Muscle of leg (tissue), 11 donors: Measurements from ENCODE around the gene BIRC6. TPM values are rescaled to one million over a fixed set of nuclear protein-coding genes. Genes with fewer than 3 reads are reported as not detected.
"Not testable (repeated sequence)": the region's sequence is repeated elsewhere in the genome, so short reads cannot be mapped to it uniquely, and the experiment has no call there.

ENCODE experiments used
- DNase-seq: peaks from one replicate; pipeline ENCODE4 v3.0.0; 2013
- H3K27ac ChIP-seq: one replicate; pipeline ENCODE4 v1.5.1; 2013; ENCODE audit warnings: mild to moderate bottlenecking, low read length, control low read depth
- H3K27me3 ChIP-seq: one replicate; pipeline ENCODE4 v1.6.1; 2013; ENCODE audit warnings: low read length; ENCODE audit not compliant: control insufficient read depth, insufficient read depth
- H3K36me3 ChIP-seq: one replicate; pipeline ENCODE4 v1.6.1; 2013; ENCODE audit warnings: low read length; ENCODE audit not compliant: control insufficient read depth, insufficient read depth
- H3K4me1 ChIP-seq: one replicate; pipeline ENCODE4 v1.6.1; 2013; ENCODE audit warnings: low read length; ENCODE audit not compliant: control insufficient read depth, insufficient read depth
- H3K4me3 ChIP-seq: one replicate; pipeline ENCODE4 v1.5.1; 2013; ENCODE audit warnings: low read length, control low read depth
- H3K9me3 ChIP-seq: replicated peaks from 2 replicates; pipeline ENCODE4 v1.6.1; 2013; ENCODE audit warnings: low read depth, low read length; ENCODE audit not compliant: control insufficient read depth
- WGBS: methylation state at CpG from one replicate; pipeline ENCODE4 v1.1.5; 2013; ENCODE audit warnings: missing lambda C conversion rate; ENCODE audit not compliant: insufficient coverage; 5-methylcytosine and 5-hydroxymethylcytosine counted together
- polyA plus RNA-seq, 8 donors: library from polyadenylated mRNA; unstranded; fragments of 120-200 nt; gene quantifications; one replicate each; pipeline versions ENCODE4 v1.2.1 to v1.2.3, GENCODE V29; 2013; ENCODE audit warnings: inconsistent platforms in 1 of 8, low replicate concordance in 1 of 8; ENCODE audit not compliant: insufficient read length in 8 of 8, insufficient read depth in 1 of 8
- total RNA-seq: library from RNA; stranded (reverse); fragments of 120-200 nt; gene quantifications from one replicate; pipeline ENCODE4 v1.2.4, GENCODE V29; 2013

BIRC6 gene
- total and polyA plus RNA-seq, 9 donors: 34.4 to 73.9 (median 45.2) TPM

DNA sequence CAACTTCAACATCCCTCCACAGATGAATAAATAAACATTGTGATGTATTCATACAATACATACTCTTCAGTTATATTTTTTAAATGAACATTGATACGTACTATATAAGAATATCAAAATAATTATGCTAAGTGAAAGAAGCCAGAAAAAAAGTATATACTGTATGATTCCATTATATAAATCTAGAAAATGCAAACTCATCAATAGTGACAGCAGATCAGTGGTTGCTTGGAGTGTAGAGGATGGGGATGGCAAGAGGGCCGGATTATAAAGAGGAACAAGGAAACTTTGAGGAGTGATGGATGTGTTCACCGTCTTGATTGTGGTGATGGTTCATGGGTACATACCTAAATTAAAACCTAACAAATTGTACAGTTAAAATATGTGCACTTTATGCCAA, 268.0 kb downstream of the BIRC6 start:
- Histone ChIP-seq H3K27ac (no peak overlapping the region), H3K36me3 (peaks cover 21% of the 10 kb centered on the region), H3K4me1 (peaks cover 9% of the 10 kb centered on the region), H3K27me3 (no peaks in the 10 kb centered on the region), H3K9me3 (no peaks in the 10 kb centered on the region), H3K4me3 (no peak overlapping the region)
- WGBS: no CpG with 5 or more reads among the region's 3 CpGs
- no peak for DNase-seq

DNA sequence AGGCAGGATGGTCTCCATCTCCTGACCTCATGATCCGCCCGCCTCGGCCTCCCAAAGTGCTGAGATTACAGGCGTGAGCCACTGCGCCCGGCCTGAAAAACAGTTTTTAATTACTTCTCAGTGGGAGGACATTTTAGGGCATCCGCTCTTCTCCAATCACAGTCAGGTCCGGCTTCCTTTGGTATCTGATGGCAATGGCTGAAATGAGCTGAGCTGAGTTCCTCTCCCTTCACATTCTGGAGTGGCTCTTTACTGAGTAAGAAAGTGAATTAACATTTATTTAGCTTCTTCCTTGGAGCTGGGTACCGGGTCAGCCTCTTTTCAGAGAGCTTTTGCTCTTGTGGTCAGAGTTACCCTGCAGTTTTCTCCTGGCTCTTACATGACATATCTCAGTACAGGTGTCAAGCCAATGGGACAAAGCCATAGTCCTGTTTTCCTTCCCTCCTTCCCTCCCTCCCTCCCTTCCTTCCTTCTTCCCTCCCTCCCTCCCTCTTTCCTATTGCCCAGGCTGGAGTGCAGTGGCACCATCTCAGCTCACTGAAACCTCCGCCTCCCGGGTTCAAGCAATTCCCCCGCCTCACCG, 269.9 kb downstream of the BIRC6 start:
- Histone ChIP-seq H3K27ac (no peak overlapping the region), H3K4me3 (no peak overlapping the region), H3K36me3 (peaks cover 28% of the 10 kb centered on the region), H3K27me3 (no peaks in the 10 kb centered on the region), H3K9me3 (no peaks in the 10 kb centered on the region), H3K4me1 (peaks cover 9% of the 10 kb centered on the region)
- WGBS: 51% methylated on average over 8 of the region's 13 CpGs
- DNase-seq: no peak

- H3K27ac ChIP-seq: peak overlapping the region; percentile 53
- no peaks in the 10 kb centered on the region for H3K9me3 ChIP-seq
- H3K27me3 ChIP-seq: no peaks in the 10 kb centered on the region
- peaks cover 21% of the 10 kb centered on the region for H3K36me3 ChIP-seq
- peaks cover 9% of the 10 kb centered on the region for H3K4me1 ChIP-seq
- peak; percentile 68 for DNase-seq
- H3K4me3 ChIP-seq: peak overlapping the region; percentile 91
- 0% methylated on average over 15 of the region's 16 CpGs for WGBS
Observed at GRCh38 chr2:32627441-32627813, 270.6 kb downstream of the BIRC6 start.

- DNase-seq: peak; percentile 98
- peak within 1 kb of the TSS; percentile 62 for H3K27ac ChIP-seq
- peaks cover 9% of the 10 kb centered on the region for H3K4me1 ChIP-seq
- H3K36me3 ChIP-seq: peaks cover 17% of the 10 kb centered on the region
- no peaks in the 10 kb centered on the region for H3K9me3 ChIP-seq
- peak within 1 kb of the TSS; percentile 91 for H3K4me3 ChIP-seq
- no peaks in the 10 kb centered on the region for H3K27me3 ChIP-seq
- under 1% methylated on average over 26 of the region's 39 CpGs for WGBS
Observed at GRCh38 chr2:32627814-32628579, 271.2 kb downstream of the BIRC6 start, which contains the start of gene TTC27. Gene TTC27, plus strand, starts transcription at chr2:32628050. Its CDS starts 243 bp downstream, at chr2:32628293.

- Histone ChIP-seq H3K36me3 (peaks cover 25% of the 10 kb centered on the region), H3K4me3 (no peak overlapping the region), H3K9me3 (no peaks in the 10 kb centered on the region), H3K27me3 (no peaks in the 10 kb centered on the region), H3K27ac (no peak overlapping the region), H3K4me1 (peaks cover 9% of the 10 kb centered on the region)
- WGBS: no CpG with 5 or more reads among the region's 5 CpGs
- DNase-seq: no peak
Observed at GRCh38 chr2:32632089-32632488, 275.3 kb downstream of the BIRC6 start.

DNA sequence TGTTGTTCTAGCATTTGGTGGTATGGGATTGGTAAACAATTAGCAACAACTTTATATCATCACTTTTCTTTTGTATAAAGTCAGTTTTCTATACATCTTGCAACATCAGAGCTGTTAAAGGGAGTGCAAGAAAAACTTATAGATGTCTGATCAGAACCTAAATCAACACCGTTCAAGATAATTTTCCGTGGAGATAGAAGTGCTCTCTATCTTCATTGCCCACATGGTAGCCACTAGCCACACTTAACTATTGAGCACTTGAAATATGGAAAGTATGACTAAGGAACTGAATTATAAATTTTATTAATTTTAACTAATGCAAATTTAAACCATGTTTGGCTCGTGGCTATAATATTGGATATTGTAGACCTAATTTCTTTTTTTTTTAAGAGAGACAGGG, 276.2 kb downstream of the BIRC6 start:
- no peaks in the 10 kb centered on the region for H3K27me3 ChIP-seq
- H3K4me1 ChIP-seq: peaks cover 5% of the 10 kb centered on the region
- no peak overlapping the region for H3K27ac ChIP-seq
- H3K36me3 ChIP-seq: peaks cover 31% of the 10 kb centered on the region
- DNase-seq: no peak
- WGBS: no CpG with 5 or more reads among the region's 3 CpGs
- no peaks in the 10 kb centered on the region for H3K9me3 ChIP-seq
- no peak overlapping the region for H3K4me3 ChIP-seq

GRCh38 chr2:32638548-32638947, 281.7 kb downstream of the BIRC6 start:
- not testable (repeated sequence) for H3K27me3 ChIP-seq, H3K9me3 ChIP-seq, DNase-seq, H3K4me3 ChIP-seq, H3K4me1 ChIP-seq, H3K27ac ChIP-seq
- no CpG with 5 or more reads among the region's 5 CpGs for WGBS
- H3K36me3 ChIP-seq: peaks cover 40% of the 10 kb centered on the region

DNA sequence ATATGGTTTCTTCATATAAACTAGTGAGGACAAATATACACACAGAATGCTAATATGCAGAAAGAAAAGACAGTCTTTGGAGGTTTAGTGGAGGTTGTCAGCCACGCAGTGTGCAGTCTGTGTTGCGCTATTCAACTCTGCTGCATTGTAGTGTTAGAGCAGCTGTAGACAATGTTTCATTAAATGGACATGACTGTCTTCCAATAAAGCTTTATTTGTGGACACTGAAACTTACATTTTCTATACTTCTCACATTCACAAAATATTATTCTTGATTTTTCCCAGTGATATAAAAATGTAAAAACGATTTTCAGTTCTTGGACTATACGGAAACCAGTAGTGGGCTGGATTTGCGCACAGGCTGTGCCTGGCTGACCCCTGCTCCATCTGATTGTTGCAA, 284.4 kb downstream of the BIRC6 start:
- no peak for DNase-seq
- Histone ChIP-seq H3K4me3 (no peak overlapping the region), H3K27me3 (no peaks in the 10 kb centered on the region), H3K36me3 (peaks cover 32% of the 10 kb centered on the region), H3K27ac (no peak overlapping the region), H3K9me3 (no peaks in the 10 kb centered on the region), H3K4me1 (no peaks in the 10 kb centered on the region)
- no CpG with 5 or more reads among the region's 5 CpGs for WGBS

GRCh38 chr2:32647180-32647651, 290.4 kb downstream of the BIRC6 start:
- Histone ChIP-seq H3K4me3 (no peak overlapping the region), H3K9me3 (no peaks in the 10 kb centered on the region), H3K36me3 (peaks cover 20% of the 10 kb centered on the region), H3K27me3 (no peaks in the 10 kb centered on the region), H3K27ac (no peak overlapping the region), H3K4me1 (no peaks in the 10 kb centered on the region)
- peak; percentile 76 for DNase-seq
- WGBS: 58% methylated on average over 4 of the region's 5 CpGs

- peaks cover 12% of the 10 kb centered on the region for H3K36me3 ChIP-seq
- H3K4me3 ChIP-seq: no peak overlapping the region
- H3K27me3 ChIP-seq: no peaks in the 10 kb centered on the region
- H3K4me1 ChIP-seq: no peaks in the 10 kb centered on the region
- no peak overlapping the region for H3K27ac ChIP-seq
- 64% methylated on average over 1 of the region's 7 CpGs for WGBS
- DNase-seq: peak; percentile 33
- no peaks in the 10 kb centered on the region for H3K9me3 ChIP-seq
Observed at GRCh38 chr2:32652555-32653209, 295.9 kb downstream of the BIRC6 start.
